Hematopoietic multipotent progenitor cell (in vitro differentiated cells): ENCODE measurements around the gene MAP3K5. TPM values are rescaled to one million over a fixed set of nuclear protein-coding genes. Genes with fewer than 3 reads are reported as not detected.
A peak's percentile ranks its signal among the peaks of the same experiment; 100 is the strongest.
"Not testable (repeated sequence)": the region's sequence is repeated elsewhere in the genome, so short reads cannot be mapped to it uniquely, and the experiment has no call there.

Source experiments
- DNase-seq, 3 donors: peaks; one replicate each; pipeline ENCODE4 v3.0.0-alpha.2; 2011 to 2015; ENCODE audit warnings: low read depth in 2 of 3, low spot score in 2 of 3
- total RNA-seq: library from RNA; depleted of rRNA; stranded (reverse); fragments of >200 nt; gene quantifications from one replicate; pipeline ENCODE4 v1.2.3, GENCODE V29; 2012

The MAP3K5 gene
- total RNA-seq, 1 donor: 29.9 TPM

DNA sequence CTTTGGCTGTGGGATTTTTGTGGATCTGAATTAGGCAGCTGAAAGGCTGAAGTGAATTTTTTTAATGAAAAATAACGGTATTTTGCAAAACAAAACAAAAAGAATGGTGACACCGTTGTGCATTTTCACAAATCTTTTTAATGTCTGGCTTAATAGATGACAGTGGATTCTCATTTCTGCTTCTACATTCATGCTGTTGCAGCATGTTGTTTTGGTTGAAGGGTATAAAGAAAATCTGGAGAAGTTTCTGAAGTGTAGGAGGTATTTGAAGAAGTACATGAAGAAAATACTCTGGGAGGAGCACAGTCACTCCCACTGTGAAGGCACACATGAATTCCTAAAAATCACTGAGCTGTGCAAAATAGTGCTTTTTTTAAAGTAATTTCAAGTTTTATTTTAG, 3.1 kb upstream of the MAP3K5 start:
- DNase-seq: no peak

DNA sequence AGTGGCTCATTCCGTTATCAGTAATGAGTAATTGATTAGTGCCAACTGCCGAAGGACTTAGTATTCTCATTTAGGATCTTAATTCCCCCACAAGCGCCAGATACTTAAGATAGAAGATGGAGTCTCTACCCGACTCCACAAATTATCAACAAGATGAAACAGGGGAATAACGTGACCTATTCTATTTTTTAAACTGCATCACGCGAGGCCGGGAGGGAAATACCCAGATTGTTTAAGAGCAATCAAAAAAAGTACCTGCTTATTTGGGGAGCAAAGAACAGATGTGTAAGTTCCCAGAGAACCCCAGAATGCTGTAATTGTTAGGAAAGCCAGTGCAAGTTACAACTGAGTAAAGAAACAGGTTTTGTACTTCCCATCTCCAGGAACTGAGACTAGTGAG, 1.1 kb upstream of the MAP3K5 start:
- peak in 1 of 3 donors; percentile 35 for DNase-seq

DNA sequence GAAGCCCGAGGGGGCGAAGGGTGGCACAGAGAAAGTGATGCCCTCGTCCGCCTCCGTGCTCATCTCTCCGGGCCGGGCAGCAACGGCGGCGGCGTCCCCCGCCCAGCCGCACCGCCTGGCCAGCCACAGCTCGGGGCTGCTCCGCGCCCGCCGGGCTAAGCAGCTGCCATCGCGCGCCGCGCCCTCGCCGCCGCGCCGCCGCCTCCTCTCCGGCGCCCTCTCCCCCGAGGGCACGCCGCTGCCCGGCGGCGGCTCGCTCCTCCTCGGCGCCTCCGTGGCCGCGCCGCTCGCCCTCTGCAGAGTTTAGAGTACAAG, 225 bp downstream of the MAP3K5 start:
- no peak for DNase-seq

DNA sequence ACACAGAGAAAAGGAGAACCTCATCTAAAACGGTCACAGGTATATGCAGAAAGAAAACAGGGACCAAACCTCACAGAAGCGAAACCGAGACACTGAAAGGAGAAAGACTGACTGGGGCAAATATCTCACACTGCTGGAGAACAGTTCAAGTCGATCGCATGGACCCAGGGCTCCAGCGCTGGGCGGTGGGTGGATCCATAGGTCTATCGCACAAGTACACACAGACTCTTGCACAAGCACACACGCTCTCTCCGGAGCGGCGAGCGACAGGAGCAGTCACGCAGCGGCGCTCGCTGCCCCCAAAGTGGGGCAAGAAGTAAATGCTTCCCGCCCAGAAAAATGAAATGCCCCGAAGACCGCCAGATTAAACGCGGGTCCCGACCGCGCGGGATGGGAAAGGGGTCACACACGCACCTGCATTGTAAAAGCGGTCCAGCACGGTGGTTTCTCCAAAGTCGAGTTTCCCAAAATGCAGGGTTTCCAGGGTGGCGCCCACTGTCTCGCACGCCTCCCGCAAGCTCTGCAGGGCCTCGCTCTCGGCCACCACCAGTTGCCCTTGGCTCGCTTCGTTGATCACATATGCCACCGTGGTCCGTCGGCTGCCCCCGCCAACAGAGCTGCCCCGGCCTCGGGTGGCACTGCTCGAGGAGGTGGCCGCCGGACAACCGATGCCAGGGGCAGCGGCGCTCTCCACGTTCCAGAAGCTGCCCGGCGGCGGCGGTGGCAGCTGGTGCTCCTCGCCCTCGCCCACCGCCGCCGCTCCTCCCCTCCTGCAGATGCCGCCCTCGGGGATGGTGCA, 782 bp downstream of the MAP3K5 start:
- DNase-seq: peak in 2 of 3 donors; percentile 56 to 61

DNA sequence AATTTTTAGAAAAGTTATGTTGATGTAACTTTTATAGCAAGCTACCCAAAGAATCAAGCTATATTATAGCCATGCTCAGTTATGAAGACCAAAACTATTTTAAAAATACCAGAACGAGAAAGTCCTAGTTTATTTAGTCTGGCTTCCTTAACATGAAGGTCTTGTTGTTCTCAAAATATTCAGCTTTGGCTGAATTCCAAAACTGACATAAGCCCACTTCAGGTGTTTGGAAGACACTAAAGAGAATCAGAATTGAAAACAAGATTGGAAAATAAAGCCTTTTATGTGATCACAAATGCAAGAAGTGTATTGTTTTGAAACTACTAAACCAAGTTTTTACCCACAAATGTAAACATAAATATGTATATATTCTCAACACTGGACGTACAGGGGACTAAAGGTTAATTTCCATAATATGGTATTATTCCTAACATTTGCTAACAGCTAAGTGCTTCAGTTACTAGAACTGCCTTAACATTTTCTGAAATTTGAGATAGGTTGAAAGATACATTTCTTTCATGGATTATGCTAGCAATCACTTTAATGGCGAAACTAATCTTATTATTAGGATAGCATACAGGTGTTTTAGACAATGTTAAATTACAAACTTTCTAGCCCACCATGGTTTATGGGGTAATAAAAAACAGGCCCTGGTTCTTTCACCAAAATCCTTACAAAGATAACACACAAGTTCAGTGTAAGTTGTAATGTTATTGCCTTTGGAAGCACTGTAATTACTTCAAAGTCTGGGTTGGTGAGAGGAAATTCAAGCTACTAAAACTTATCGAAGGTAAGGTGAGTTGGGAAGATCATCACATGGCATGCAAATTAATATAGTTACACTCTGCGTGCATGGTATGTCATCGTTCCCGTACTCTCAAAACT, 1.6 kb downstream of the MAP3K5 start:
- no peak for DNase-seq

DNA sequence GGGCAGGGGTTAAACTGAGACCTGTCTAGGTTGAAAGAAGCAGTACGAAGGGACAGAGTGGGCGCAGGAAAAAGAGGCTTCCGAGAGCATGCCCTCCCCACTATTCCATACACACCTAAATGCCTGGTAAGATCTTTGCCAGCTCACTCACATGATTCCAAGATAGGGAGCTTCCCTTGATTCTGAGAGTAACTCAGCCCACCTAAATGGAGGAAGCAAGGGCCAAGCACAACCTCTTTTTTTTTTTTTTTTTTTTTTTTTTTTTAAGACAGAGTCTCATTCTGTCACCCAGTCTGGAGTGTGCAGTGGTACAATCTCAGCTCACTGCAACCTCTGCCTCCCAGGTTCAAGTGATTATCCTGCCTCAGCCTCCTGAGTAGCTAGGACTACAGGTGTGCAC, 2.8 kb downstream of the MAP3K5 start:
- DNase-seq: not testable (repeated sequence)

DNA sequence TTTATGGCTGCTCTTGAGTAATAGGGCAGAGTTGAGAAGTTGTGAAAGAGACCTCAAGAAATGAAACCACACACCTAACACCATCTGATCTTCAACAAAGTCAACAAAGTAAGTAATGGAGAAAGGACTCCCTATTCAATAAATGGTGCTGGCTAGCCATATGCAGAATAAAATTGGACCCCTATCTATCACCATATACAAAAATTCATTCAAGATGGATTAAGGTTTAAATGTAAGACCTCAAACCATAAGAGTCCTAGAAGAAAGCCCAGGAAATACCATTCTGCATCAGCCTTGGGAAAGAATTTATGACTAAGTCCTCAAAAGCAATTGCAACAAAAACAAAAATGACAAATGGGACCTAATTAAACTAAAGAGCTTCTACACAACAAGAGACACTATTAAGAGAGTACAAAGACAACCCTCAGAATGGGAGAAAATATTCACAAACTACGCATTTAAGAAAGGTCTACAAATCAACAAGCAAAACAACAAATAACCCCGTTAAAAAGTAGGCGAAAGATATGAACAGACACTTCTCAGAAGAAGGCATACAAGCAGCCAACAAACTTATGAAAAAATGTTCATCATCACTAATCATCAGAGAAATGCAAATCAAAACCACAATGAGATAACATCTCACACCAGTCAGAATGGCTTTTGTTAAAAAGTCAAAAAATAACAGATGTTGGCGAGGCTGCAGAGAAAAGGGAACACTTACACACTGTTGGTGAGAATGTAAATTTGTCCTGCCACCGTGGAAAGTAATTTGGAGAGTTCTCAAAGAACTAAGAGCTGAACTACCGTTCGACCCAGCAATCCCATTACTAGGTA, 4.0 kb downstream of the MAP3K5 start:
- DNase-seq: peak in 1 of 3 donors; percentile 47

DNA sequence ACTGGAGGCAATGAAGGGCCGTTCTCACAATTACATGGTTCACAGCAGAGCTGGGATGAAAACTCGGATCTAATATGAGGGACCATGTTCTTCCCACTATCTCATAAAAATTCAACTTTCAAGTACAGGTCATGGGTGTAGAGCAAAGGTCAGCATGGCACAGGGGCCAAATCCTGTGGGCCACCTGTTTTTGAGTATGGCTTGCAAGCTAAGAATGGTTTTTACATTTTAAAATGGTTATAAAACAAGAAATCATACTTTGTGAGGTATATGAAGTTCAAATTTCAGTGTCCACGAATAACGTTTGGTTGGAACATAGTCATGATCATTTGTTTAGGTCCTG, 4.6 kb downstream of the MAP3K5 start:
- DNase-seq: no peak

DNA sequence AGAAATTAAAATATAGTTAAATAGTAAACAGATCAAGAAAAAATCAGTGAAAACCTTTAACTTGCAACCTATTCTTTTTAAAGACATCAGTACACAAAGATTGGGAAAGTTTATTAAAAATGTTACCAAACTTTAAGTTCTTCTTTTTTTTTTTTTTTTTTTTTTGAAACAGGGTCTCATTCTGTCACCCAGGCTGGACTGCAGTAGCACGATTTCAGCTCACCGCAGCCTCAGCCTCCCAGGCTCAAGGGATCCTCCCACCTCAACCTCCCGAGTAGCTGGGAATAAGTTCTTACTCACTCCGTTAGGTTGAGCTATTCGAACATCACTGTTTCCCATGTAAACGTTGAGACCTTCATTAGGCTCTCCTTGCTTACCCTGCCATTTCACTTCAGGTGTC, 5.6 kb downstream of the MAP3K5 start:
- DNase-seq: no peak

DNA sequence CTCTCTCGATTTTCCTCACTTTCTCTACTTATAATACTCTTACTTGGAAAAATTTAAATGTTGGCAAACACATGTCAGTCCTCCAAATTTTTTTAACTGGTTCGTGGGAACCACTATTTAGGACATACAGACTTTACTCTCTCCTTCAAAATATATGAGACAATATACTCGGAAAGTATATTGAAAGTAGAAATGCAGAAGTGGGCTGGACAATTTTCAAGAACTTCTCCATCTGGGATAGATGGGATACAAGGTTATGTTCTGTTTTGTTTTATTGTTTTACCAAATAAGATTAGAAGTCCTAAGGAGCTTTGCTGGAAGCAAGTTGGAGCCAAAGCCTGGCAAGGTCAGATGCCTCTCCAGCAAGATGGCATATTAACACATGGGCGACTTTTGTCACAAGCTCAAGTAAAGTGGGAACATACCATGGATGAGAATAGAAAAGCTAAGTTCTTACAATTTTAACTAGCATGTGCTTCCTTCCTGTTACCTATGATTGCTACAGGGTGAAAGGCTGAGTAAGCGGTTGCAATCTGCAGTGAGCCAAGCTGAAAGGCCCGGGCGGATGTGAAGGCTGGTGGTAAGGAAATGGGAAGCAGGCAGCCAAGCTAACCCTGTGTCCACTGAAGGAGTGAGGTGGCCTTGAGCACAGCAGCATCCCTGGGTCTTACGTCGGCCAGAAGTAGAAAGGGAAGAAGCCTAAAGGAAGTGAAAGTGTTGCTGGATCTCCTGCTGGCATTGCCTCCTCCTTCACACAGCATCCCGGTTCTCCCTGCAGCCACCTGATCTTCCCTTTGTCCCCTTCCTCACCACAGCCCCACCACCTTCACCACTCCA, 7.1 kb downstream of the MAP3K5 start:
- peak in 2 of 3 donors; percentile 56 to 58 for DNase-seq

DNA sequence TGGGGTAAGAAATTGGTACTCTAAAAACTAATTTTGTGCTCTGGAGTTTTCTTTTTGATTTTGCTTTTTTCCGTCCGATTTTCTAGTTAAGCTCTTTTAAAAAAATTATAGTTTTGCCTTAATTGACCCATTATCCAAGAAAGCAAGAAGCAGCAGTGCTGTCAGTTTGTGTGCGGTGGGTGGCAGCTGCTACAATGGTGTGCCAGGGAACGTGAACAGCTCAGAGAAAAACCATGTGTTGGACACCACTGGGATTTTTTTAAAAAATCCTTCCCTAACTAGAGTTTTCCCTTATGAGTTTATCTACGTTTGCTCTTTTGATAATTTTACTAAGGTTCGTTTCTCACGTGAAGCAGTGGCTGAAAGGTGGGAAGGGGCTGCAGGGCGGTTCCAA, 8.0 kb downstream of the MAP3K5 start:
- no peak for DNase-seq

DNA sequence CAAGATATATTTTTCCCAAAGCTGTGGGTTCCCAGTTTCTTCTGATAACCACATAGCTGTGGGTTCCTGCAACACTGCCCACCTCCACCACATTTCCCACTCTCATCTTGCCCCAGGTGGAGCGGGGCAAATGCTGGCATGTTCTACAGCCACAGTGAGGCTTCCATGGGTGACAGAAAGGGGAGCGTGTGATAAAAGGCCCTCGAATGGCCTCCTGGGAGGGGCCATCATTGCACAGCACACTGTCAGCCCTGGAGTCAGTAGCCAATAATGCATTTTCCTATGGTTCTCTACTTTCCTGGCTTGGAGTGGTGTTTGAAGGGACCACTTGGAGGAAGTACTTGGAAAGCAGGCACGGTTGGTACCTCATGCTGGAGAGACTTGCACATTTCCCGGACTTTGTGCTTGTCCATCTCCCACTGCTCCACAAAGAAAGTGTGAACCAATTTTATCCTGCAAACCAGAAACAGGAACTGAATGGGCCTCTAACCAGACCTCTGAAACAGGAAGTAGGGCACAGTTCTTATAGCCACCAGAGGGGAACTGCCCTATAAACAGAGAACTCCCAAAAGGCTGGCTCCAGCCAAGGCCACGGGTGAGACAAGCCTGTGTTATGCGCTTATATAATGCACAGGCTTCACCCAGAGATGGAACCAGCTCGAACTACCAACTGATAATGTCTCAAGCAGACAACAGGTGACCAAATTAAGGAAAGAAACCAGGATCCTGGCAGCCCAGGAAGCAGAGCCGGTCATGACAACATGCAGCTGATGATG, 8.6 kb downstream of the MAP3K5 start:
- DNase-seq: peak in 2 of 3 donors; percentile 75 to 85

DNA sequence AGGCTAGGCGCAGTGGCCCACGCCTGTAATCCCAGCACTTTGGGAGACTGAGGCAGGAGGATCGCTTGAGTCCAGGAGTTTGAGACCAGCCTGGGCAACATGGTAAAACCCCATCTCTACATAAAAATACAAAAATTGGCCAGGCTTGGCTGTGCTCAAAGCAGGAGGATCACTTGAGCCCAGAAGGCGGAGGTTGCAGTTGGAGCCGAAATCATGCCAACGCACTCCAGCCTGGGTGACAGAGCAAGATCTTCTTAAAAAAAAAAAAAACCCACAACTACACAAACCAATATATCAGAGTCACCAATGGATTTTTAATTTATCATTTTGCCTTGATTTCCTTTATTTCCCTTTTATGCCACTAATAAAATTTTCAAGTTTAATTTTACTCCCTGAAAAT, 9.3 kb downstream of the MAP3K5 start:
- DNase-seq: no peak

DNA sequence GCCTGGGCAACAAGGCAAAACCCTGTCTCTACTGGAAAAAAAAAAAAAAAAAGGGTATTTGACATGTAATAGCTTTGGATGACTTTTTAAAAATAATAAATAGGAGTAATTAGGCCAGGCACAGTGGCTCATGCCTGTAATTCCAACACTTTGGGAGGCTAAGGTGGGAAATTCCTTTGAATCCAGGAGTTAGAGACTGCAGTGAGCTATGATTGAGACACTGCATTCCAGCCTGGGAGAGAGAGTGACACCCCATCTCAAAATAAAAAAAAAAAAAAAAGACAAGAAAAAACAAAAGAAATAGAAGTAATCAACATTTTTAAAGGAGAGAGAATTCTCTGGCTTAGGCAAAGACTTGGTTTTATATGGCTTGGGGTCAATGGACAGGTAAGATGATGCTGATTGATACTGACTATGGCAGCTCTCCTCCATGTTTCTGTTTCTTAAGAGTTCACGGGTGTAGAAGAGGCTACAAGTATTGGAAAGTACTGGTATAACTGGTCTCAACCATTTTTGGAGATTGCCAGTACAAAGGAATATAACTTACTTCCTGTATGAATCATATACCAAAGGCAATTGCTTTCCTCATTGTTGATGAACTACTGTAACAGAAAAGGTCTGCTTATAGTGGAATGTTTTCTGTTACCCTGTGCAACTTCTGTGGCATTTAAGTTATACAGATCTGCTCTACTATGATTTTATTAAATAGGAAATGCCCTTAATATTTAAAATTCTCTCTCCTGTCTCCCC, 10.1 kb downstream of the MAP3K5 start:
- peak in 1 of 3 donors; percentile 38 for DNase-seq

DNA sequence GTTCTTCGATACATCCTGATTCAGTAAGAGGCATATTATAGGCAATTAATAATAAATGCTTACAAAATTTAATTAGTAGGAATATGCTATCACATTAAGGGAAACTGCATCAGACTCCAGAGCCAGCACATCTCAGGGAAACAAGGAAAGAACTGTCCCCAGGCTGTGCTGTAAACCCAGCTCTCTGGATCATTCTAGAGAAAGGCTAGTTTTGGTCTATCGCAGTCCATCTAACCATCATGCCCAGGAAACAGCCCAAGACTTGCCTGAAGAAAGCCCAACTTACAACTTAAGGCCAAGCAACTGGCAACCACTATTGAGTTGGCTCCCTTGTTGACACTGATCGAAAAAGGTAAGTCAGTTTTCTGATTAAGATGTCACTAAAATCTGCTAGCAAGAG, 11.3 kb downstream of the MAP3K5 start:
- DNase-seq: no peak

DNA sequence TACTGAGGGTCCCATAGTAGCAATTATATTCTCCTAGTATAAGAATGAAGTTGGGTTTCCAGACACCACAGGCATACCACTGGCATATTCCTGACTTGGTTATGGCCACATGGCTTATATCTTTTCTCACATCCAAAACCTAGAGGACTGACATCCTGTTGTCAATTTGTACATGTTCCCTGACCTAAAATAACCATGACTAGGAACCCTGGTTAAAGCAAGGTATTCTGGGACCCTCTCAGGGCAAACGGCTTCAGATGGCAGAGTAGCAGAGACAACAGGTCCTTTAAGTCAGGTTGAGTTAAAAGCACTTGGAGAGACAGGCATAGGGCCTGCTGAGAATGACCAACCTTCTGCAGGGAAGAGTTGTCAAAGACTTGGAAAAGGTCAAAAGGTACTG, 12.6 kb downstream of the MAP3K5 start:
- DNase-seq: no peak

DNA sequence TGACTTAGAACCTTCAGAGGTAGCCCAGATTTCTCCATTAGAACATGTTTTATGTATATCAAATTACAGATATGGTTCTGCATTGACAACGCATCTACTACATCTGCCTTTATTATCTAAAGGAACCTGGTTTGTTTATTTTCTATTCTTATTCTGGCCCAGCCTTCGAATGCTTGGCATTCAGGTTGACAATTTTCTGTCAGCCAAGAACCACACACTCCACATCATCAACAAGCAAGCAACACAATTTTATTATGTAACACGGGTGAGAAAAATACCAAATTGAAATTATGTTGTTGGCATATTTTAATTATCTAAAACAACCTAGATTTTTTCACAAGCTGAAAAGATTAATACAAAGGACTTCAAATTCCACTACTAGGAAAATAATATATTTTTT, 14.6 kb downstream of the MAP3K5 start:
- DNase-seq: no peak

DNA sequence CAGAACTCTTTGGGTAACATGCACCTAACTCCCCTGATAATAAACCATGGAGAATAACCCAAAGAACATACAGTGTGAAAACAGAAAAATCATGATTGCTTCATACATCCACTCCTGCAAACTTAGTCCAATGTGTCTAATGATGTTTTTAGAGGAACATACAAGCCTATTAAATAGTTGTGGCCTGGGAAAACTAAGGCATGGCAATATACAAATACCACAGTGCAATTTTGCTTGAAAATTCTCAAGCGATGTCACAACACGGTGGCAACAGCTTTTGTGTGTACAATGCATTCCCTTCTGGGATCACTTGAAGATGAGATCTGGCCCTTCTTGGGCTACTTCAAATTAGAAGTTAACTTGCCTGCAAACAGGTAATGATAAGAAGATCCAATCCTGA, 16.7 kb downstream of the MAP3K5 start:
- DNase-seq: no peak

DNA sequence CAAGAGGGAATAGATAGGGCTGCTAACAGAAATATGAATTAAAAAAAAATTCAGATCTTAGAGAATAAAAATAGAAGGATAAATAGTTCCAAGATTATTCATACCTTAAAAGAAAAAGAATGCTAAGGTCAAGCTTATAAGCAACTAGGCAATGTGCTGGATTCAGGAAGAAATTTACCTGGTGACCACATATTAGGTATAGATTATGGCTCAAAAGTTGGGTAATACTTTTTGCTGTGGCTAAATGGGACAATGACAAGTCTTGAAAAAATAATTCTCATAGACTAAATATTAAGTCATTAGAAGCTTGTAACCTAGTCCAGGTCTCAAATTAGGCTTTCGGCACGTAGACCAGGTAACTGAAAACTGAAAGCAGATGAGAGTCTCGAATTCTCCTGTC, 17.2 kb downstream of the MAP3K5 start:
- no peak for DNase-seq
